PFSK-1 (cell line): ENCODE results near the gene BICRA.

ENCODE experiments used
- FOXP2 ChIP-seq: optimal IDR thresholded peaks from 2 replicates; pipeline ENCODE3; 2011; ENCODE audit warnings: borderline replicate concordance, control low read depth, inconsistent platforms; ENCODE audit not compliant: insufficient read depth; ENCODE audit errors: extremely low read length, extremely low read depth
- POLR2AphosphoS5 ChIP-seq: IDR thresholded peaks from 2 replicates; pipeline ENCODE4 v1.6.1; 2012; ENCODE audit warnings: low read depth, mild to moderate bottlenecking, control low read depth, low read length, moderate library complexity
- REST ChIP-seq, 2 experiments: IDR thresholded peaks; 2 replicates each; pipeline versions ENCODE4 v1.6.1 to v1.8.0; 2011 to 2012; ENCODE audit warnings: low read depth in 2 of 2, low read length in 2 of 2, control low read depth in 1 of 2, inconsistent platforms in 1 of 2, mild to moderate bottlenecking in 1 of 2, moderate library complexity in 1 of 2; ENCODE audit not compliant: insufficient read depth in 1 of 2
- SIN3A ChIP-seq: IDR thresholded peaks from 2 replicates; pipeline ENCODE4 v1.6.1; 2012; ENCODE audit warnings: mild to moderate bottlenecking, low read length, moderate library complexity, borderline replicate concordance; ENCODE audit not compliant: insufficient read depth
- TAF1 ChIP-seq: IDR thresholded peaks from 2 replicates; pipeline ENCODE4 v1.6.1; 2012; ENCODE audit warnings: low read length, control low read depth, borderline replicate concordance; ENCODE audit not compliant: insufficient read depth

The BICRA gene

GRCh38 chr19:47740866-47741519 lies 132.1 kb downstream of the BICRA start:
- TF ChIP-seq TAF1 (no peak), SIN3A (no peak), FOXP2 (no peak), REST (IDR thresholded peaks at IDR 0.05; ENCODE audit: insufficient read depth in 1 of 2, low read depth in 2 of 2, low read length in 2 of 2) (no peak)

DNA sequence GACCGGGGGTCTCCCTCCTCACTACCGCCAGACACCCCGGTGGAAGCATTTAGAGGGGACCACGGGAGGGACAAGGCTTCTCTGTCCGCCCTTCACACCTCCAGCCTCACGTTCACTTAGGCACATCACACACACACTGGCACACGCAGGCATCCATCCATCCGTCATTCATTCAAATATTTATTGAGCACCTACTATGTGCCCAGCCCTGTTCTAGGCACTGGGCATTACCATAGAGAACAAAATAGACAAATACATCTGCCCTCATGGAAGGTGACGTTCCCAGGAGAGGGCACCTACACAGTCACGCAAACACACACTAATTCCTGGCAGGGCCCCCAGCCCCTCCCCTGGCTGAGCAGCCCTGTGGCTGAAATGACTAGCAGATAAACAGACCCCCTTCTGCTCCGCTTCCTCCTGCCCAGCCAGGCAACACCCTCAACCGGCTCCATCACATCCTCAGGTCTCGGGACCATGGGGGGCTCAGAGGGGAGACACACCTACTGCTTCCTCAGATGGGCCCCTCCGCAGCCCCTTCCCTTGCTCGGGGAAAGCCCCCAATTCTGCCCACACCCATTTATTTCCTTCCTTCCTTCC lies 132.7 kb downstream of the BICRA start:
- TF ChIP-seq TAF1 (no peak), SIN3A (no peak), REST (IDR thresholded peaks at IDR 0.05; ENCODE audit: insufficient read depth in 1 of 2, low read depth in 2 of 2, low read length in 2 of 2) (no peak), FOXP2 (no peak), POLR2AphosphoS5 (no peak)

DNA sequence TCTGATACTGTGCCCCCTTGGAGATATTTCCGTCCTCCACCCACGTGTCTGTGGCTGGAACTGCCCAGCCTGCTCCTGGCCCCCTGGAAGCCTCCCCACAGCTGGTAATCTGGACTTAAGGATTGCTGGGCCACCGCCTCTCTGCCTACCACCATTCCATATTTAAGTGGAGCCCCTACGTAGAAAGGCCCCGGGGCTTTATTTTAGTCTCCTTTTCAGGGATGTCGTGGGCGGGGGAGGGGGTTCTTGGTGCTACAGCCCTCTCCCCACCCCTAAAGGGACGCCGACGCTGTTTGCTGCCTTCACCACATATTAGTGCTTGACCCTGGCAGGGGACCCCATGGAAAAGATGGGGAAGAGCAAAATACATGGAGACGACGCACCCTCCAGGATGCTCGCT lies 133.7 kb downstream of the BICRA start:
- TF ChIP-seq SIN3A (no peak), REST (IDR thresholded peaks at IDR 0.05; ENCODE audit: insufficient read depth in 1 of 2, low read depth in 2 of 2, low read length in 2 of 2) (no peak), FOXP2 (no peak), TAF1 (no peak), POLR2AphosphoS5 (no peak)

- TF ChIP-seq TAF1 (peak; percentile 92), FOXP2 (no peak), REST (IDR thresholded peaks at IDR 0.05; ENCODE audit: insufficient read depth in 1 of 2, low read depth in 2 of 2, low read length in 2 of 2) (0 out of 4 replicates have a peak, but pooled peaks of 1 of the 2 experiments have one; percentile 38), POLR2AphosphoS5 (peak; percentile 94), SIN3A (no peak)
Measured at GRCh38 chr19:47745010-47745901, 136.3 kb downstream of the BICRA start, which contains the start of gene NOP53. Gene NOP53, plus strand, starts transcription at chr19:47745546. Its CDS starts 14 bp downstream, at chr19:47745560.
